ENCODE results near the gene COPS3. TPM values are rescaled to one million over a fixed set of nuclear protein-coding genes. Genes with fewer than 3 reads are reported as not detected.

COPS3 gene
- total RNA-seq, 1 donor from 2014 or later: 48.1 TPM

DNA sequence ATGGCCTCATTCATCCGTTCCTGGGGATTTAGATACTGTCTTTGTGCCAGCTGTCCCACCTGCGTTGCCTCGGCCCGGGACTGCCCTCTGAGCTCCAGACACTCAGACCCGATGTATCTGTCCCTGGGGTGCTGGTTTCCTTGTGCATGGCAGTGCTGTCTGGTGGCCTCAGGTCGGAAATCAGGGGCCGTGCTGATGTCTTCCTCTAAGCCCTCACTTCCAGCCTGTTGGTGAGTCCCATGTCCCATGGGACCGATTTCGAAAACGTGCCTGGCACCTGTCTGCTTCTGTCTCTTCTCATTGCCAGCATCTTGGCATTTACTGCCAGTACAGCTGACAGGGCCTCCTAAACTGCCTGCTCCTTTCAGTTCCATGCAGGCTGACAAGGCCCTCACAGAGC lies 44.2 kb upstream of the COPS3 start:
- H3K4me3 ChIP-seq: no peak overlapping the region
- no peaks in the 10 kb centered on the region for H3K36me3 ChIP-seq
- no peak overlapping the region for H3K27ac ChIP-seq
- no peaks in the 10 kb centered on the region for H3K9me3 ChIP-seq
- TF ChIP-seq, protein P1, sequence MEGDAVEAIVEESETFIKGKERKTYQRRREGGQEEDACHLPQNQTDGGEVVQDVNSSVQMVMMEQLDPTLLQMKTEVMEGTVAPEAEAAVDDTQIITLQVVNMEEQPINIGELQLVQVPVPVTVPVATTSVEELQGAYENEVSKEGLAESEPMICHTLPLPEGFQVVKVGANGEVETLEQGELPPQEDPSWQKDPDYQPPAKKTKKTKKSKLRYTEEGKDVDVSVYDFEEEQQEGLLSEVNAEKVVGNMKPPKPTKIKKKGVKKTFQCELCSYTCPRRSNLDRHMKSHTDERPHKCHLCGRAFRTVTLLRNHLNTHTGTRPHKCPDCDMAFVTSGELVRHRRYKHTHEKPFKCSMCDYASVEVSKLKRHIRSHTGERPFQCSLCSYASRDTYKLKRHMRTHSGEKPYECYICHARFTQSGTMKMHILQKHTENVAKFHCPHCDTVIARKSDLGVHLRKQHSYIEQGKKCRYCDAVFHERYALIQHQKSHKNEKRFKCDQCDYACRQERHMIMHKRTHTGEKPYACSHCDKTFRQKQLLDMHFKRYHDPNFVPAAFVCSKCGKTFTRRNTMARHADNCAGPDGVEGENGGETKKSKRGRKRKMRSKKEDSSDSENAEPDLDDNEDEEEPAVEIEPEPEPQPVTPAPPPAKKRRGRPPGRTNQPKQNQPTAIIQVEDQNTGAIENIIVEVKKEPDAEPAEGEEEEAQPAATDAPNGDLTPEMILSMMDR (IDR thresholded peaks at IDR 0.05): no peak
- TF ChIP-seq POLR2AphosphoS5 (IDR thresholded peaks at IDR 0.05; ENCODE audit: insufficient read depth in 1 of 2, low read depth in 1 of 2) (no peak), POLR2A (IDR thresholded peaks at IDR 0.05) (no peak)
- H3K4me1 ChIP-seq: no peaks in the 10 kb centered on the region
- H3K27me3 ChIP-seq: no peaks in the 10 kb centered on the region
- intact Hi-C loops (cut with DNase I): no loop called here
- no peak for DNase-seq (ENCODE audit: extremely low spot score in 2 of 2)

- intact Hi-C loops (cut with DNase I): no loop called here
- no peak for TF ChIP-seq POLR2AphosphoS5 (IDR thresholded peaks at IDR 0.05; ENCODE audit: insufficient read depth in 1 of 2, low read depth in 1 of 2)
- TF ChIP-seq POLR2A (IDR thresholded peaks at IDR 0.05): no peak
- TF ChIP-seq, protein P1 (IDR thresholded peaks at IDR 0.05): no peak
- DNase-seq (ENCODE audit: extremely low spot score in 2 of 2): no peak
- Histone ChIP-seq H3K27ac (no peak overlapping the region), H3K9me3 (no peaks in the 10 kb centered on the region), H3K36me3 (no peaks in the 10 kb centered on the region), H3K4me3 (no peak overlapping the region), H3K27me3 (no peaks in the 10 kb centered on the region), H3K4me1 (no peaks in the 10 kb centered on the region)
Observed at GRCh38 chr17:17324616-17325015, 43.6 kb upstream of the COPS3 start.

DNA sequence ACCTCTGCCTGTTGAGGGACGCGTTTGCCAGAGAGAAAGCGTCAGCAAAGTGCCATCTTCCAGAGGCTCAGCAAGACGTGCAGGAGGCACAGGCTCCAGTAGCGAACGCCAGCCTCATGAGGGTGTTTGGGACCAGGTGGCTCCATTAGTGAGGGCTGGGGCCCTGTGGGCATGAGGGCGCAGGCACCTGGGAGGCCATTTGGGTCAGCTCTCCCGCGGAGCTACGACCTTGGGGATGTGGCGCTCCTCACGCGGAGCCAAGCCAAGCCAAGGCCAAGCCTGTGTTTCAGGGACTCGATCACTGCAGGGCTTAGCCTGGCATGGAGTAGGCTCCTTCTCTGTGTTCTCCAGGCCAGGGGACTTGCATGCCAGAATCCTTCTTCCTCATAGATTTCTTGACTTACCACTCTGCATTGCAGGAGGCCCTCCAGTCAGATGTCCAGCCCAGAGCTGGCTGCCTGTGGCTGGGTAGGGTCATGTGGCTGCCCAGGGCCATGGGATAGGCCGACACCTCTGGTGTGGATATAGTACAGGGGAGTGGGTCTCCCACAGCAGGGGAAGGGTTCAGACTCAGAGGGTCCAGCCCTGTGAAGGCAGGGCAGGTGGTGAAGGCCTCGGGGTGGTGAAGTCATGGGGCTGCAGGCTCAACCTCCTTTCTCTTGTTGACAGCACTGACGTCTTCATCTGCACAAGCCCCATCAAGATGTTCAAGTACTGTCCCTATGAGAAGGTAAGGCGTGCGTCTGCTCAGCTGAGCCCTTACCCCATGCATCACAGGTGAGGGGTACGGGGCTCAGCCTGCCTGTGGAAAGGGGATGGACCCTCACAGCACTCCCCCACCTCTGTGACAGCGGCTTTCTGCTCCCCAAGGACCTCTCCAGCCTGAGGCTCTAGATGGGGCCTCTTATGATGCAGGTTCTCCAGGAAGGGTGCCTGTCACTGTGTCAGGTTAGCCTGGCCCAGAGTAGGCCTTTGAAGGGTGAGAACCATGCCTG lies 41.8 kb upstream of the COPS3 start:
- Histone ChIP-seq H3K36me3 (no peaks in the 10 kb centered on the region), H3K27ac (no peak overlapping the region), H3K27me3 (no peaks in the 10 kb centered on the region), H3K4me3 (no peak overlapping the region), H3K9me3 (no peaks in the 10 kb centered on the region), H3K4me1 (no peaks in the 10 kb centered on the region)
- TF ChIP-seq POLR2A (IDR thresholded peaks at IDR 0.05): no peak
- TF ChIP-seq, protein P1 (IDR thresholded peaks at IDR 0.05): no peak
- intact Hi-C loops (cut with DNase I): no loop called here
- DNase-seq (ENCODE audit: extremely low spot score in 2 of 2): no peak

DNA sequence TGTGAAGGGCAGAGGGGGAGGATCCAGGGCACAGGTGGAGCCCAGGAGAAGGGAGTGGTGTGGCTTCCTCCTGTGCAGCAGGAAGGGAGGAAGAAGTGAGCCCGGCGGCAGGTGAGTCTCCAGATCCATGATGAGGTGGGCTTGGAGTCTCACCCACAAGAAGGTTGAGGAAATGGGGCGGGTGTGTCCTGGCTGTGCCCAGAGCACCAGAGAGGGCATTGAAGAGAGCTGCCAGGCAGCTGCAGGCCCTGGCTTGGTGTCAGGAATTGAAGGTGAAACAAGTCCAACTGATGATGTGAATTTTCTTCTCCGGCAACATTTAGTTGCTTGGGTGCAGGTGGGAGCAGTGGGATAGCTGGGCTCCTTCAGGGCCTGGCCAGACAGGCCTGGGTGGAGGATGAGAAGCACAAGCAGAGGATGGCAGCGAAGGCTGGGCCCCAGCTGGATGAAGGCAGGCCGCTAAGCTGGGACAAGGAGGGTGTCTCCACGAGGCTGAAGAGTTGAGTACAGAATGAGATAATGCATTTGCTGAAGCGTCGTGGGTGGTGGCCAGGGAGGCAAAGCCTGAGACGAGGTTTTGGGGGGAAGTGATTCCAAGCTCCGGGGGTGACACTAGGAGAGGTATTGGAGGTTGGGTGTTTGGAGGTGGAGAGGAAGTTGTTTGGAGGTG lies 40.4 kb upstream of the COPS3 start:
- Histone ChIP-seq H3K4me1 (no peaks in the 10 kb centered on the region), H3K4me3 (no peak overlapping the region), H3K27me3 (no peaks in the 10 kb centered on the region), H3K27ac (no peak overlapping the region), H3K36me3 (no peaks in the 10 kb centered on the region), H3K9me3 (no peaks in the 10 kb centered on the region)
- no peak for TF ChIP-seq POLR2AphosphoS5 (IDR thresholded peaks at IDR 0.05; ENCODE audit: insufficient read depth in 1 of 2, low read depth in 1 of 2)
- intact Hi-C loops (cut with DNase I): no loop called here
- DNase-seq (ENCODE audit: extremely low spot score in 2 of 2): no peak

DNA sequence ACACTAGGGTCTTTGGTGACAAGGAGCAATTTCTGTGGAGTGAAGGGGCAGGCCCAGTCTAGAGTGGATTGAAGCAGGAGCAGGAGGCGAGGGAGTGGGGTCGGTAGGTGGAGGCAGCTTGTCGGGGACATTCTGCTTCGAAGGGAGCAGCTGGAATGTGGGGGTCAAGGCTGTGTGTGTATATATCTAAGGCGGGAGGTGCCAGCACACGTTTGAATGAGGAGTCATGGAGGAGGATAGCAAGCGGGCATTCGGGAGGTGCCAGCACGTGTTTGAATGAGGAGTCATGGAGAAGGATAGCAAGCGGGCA lies 39.8 kb upstream of the COPS3 start:
- intact Hi-C loops (cut with DNase I): no loop called here
- Histone ChIP-seq H3K27ac (no peak overlapping the region), H3K36me3 (no peaks in the 10 kb centered on the region), H3K9me3 (no peaks in the 10 kb centered on the region), H3K4me1 (no peaks in the 10 kb centered on the region), H3K4me3 (no peak overlapping the region), H3K27me3 (no peaks in the 10 kb centered on the region)
- DNase-seq (ENCODE audit: extremely low spot score in 2 of 2): no peak
- TF ChIP-seq, protein P1 (IDR thresholded peaks at IDR 0.05): no peak
- no peak for TF ChIP-seq POLR2A (IDR thresholded peaks at IDR 0.05)
- TF ChIP-seq POLR2AphosphoS5 (IDR thresholded peaks at IDR 0.05; ENCODE audit: insufficient read depth in 1 of 2, low read depth in 1 of 2): no peak
